ENCODE results near the gene MST1.

MST1 gene

GRCh38 chr3:49671291-49672288 is 17.7 kb downstream of the MST1 start (continued):
- TF ChIP-seq ZNF324 (tag by site-specific recombination; IDR thresholded peaks at IDR 0.05) (no peak), ZNF654 (tag by site-specific recombination; IDR thresholded peaks at IDR 0.05; ENCODE audit: low read depth) (peak; percentile 59), SP2 (tag by site-specific recombination; IDR thresholded peaks at IDR 0.05) (no peak), ZEB2 (tag by site-specific recombination; IDR thresholded peaks at IDR 0.05) (0 out of 2 replicates have a peak, but pooled peaks have one; percentile 28), ZFP3 (tag by site-specific recombination; IDR thresholded peaks at IDR 0.05; ENCODE audit: low read depth) (no peak), ZNF664 (tag by site-specific recombination; IDR thresholded peaks at IDR 0.05) (no peak), KLF9 (tag by site-specific recombination; IDR thresholded peaks at IDR 0.05; ENCODE audit: low read depth) (no peak), ZSCAN30 (tag by site-specific recombination; IDR thresholded peaks at IDR 0.05) (peak; percentile 56; the same call in 1 of the 2 replicates), SALL2 (tag by site-specific recombination; IDR thresholded peaks at IDR 0.05; ENCODE audit: borderline replicate concordance) (no peak), ZNF169 (tag by site-specific recombination; IDR thresholded peaks at IDR 0.05) (no peak), KLF7 (tag by site-specific recombination; IDR thresholded peaks at IDR 0.05; ENCODE audit: borderline replicate concordance) (no peak), ZNF112 (tag by site-specific recombination; IDR thresholded peaks at IDR 0.05) (no peak), GFI1B (tag by site-specific recombination; IDR thresholded peaks at IDR 0.05) (no peak), YY2 (tag by site-specific recombination; IDR thresholded peaks at IDR 0.05) (no peak), GLI2 (tag by site-specific recombination; IDR thresholded peaks at IDR 0.05; ENCODE audit: borderline replicate concordance, low read depth) (no peak), ZNF302 (tag by site-specific recombination; IDR thresholded peaks at IDR 0.05; ENCODE audit: low read depth) (no peak)
- TF ChIP-seq, protein P1, sequence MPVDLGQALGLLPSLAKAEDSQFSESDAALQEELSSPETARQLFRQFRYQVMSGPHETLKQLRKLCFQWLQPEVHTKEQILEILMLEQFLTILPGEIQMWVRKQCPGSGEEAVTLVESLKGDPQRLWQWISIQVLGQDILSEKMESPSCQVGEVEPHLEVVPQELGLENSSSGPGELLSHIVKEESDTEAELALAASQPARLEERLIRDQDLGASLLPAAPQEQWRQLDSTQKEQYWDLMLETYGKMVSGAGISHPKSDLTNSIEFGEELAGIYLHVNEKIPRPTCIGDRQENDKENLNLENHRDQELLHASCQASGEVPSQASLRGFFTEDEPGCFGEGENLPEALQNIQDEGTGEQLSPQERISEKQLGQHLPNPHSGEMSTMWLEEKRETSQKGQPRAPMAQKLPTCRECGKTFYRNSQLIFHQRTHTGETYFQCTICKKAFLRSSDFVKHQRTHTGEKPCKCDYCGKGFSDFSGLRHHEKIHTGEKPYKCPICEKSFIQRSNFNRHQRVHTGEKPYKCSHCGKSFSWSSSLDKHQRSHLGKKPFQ (tag by site-specific recombination; IDR thresholded peaks at IDR 0.05) = no peak
- TF ChIP-seq, protein P2, sequence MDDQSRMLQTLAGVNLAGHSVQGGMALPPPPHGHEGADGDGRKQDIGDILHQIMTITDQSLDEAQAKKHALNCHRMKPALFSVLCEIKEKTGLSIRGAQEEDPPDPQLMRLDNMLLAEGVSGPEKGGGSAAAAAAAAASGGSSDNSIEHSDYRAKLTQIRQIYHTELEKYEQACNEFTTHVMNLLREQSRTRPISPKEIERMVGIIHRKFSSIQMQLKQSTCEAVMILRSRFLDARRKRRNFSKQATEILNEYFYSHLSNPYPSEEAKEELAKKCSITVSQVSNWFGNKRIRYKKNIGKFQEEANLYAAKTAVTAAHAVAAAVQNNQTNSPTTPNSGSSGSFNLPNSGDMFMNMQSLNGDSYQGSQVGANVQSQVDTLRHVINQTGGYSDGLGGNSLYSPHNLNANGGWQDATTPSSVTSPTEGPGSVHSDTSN (CRISPR knock-in tag; IDR thresholded peaks at IDR 0.05) = no peak
- TF ChIP-seq, protein P3, sequence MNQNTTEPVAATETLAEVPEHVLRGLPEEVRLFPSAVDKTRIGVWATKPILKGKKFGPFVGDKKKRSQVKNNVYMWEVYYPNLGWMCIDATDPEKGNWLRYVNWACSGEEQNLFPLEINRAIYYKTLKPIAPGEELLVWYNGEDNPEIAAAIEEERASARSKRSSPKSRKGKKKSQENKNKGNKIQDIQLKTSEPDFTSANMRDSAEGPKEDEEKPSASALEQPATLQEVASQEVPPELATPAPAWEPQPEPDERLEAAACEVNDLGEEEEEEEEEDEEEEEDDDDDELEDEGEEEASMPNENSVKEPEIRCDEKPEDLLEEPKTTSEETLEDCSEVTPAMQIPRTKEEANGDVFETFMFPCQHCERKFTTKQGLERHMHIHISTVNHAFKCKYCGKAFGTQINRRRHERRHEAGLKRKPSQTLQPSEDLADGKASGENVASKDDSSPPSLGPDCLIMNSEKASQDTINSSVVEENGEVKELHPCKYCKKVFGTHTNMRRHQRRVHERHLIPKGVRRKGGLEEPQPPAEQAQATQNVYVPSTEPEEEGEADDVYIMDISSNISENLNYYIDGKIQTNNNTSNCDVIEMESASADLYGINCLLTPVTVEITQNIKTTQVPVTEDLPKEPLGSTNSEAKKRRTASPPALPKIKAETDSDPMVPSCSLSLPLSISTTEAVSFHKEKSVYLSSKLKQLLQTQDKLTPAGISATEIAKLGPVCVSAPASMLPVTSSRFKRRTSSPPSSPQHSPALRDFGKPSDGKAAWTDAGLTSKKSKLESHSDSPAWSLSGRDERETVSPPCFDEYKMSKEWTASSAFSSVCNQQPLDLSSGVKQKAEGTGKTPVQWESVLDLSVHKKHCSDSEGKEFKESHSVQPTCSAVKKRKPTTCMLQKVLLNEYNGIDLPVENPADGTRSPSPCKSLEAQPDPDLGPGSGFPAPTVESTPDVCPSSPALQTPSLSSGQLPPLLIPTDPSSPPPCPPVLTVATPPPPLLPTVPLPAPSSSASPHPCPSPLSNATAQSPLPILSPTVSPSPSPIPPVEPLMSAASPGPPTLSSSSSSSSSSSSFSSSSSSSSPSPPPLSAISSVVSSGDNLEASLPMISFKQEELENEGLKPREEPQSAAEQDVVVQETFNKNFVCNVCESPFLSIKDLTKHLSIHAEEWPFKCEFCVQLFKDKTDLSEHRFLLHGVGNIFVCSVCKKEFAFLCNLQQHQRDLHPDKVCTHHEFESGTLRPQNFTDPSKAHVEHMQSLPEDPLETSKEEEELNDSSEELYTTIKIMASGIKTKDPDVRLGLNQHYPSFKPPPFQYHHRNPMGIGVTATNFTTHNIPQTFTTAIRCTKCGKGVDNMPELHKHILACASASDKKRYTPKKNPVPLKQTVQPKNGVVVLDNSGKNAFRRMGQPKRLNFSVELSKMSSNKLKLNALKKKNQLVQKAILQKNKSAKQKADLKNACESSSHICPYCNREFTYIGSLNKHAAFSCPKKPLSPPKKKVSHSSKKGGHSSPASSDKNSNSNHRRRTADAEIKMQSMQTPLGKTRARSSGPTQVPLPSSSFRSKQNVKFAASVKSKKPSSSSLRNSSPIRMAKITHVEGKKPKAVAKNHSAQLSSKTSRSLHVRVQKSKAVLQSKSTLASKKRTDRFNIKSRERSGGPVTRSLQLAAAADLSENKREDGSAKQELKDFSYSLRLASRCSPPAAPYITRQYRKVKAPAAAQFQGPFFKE (tag by site-specific recombination; IDR thresholded peaks at IDR 0.05; ENCODE audit: borderline replicate concordance) = no peak
- TF ChIP-seq, protein P4, sequence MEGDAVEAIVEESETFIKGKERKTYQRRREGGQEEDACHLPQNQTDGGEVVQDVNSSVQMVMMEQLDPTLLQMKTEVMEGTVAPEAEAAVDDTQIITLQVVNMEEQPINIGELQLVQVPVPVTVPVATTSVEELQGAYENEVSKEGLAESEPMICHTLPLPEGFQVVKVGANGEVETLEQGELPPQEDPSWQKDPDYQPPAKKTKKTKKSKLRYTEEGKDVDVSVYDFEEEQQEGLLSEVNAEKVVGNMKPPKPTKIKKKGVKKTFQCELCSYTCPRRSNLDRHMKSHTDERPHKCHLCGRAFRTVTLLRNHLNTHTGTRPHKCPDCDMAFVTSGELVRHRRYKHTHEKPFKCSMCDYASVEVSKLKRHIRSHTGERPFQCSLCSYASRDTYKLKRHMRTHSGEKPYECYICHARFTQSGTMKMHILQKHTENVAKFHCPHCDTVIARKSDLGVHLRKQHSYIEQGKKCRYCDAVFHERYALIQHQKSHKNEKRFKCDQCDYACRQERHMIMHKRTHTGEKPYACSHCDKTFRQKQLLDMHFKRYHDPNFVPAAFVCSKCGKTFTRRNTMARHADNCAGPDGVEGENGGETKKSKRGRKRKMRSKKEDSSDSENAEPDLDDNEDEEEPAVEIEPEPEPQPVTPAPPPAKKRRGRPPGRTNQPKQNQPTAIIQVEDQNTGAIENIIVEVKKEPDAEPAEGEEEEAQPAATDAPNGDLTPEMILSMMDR (tag by site-specific recombination; IDR thresholded peaks at IDR 0.05) = peak; percentile 77

Measured in HEK293 (cell line).